A375 (cell line): ENCODE measurements around the gene CACNG3. TPM values are rescaled to one million over a fixed set of nuclear protein-coding genes. Genes with fewer than 3 reads are reported as not detected.

ENCODE experiments used
- small RNA-seq: library from RNA; depleted of rRNA; stranded (forward); fragments of <200 nt; gene quantifications from one replicate; pipeline ENCODE3, GENCODE V24; 2014
- total RNA-seq: library from RNA; depleted of rRNA; stranded (reverse); fragments of >200 nt; shearing (Covaris generic); gene quantifications from 2 replicates; pipeline ENCODE4 v1.2.3, GENCODE V29; 2014; rRNA removed

Gene CACNG3
- total RNA-seq, result not detected in 2 replicates

GRCh38 chr16:24255456-24256371 is at the start of gene CACNG3:
CACNG3 (plus strand) TSS chr16:24256335; CDS start chr16:24256755, 420 bp downstream.

Small RNA genes lying within 50 kb of the gene (small RNA-seq; reads per million reads assigned to genes)
- gene RF00408 (not detected), gene RNU7-24P (not detected)
